Keratinocyte (primary cell): ENCODE measurements around the gene SH3GLB2. TPM values are rescaled to one million over a fixed set of nuclear protein-coding genes. Genes with fewer than 3 reads are reported as not detected.

Experiments
- DNase-seq: peaks from one replicate; pipeline ENCODE4 v3.0.0-alpha.2; 2011; ENCODE audit warnings: low read depth, missing footprints, low spot score
- FAIRE-seq: peaks from 2 replicates; lab custom pipeline; 2011; peaks lifted over from hg19 to GRCh38; lab: Jason Lieb, UNC
- H2AFZ ChIP-seq: 2 replicates; pipeline ENCODE4 v1.6.0; 2012; ENCODE audit warnings: low read length, control low read depth, inconsistent platforms; ENCODE audit not compliant: control insufficient read depth
- H3K27ac ChIP-seq: 2 replicates; pipeline ENCODE4 v1.5.1; 2011; ENCODE audit warnings: low read length; ENCODE audit not compliant: control insufficient read depth, insufficient read depth
- H3K27me3 ChIP-seq: 3 replicates; pipeline ENCODE4 v1.6.0; 2011; ENCODE audit warnings: low read length; ENCODE audit not compliant: control insufficient read depth, insufficient read depth; ENCODE audit errors: extremely low read depth
- H3K36me3 ChIP-seq, 2 experiments: 2 replicates in 1 of 2; 3 replicates in 1 of 2; pipeline ENCODE4 v1.5.1; 2011; ENCODE audit warnings: low read length in 2 of 2, mild to moderate bottlenecking in 1 of 2; ENCODE audit not compliant: control insufficient read depth in 2 of 2, insufficient read depth in 2 of 2; ENCODE audit errors: extremely low read depth in 1 of 2
- H3K4me1 ChIP-seq: 3 replicates; pipeline ENCODE4 v1.5.1; 2011; ENCODE audit warnings: low read length; ENCODE audit not compliant: control insufficient read depth, insufficient read depth; ENCODE audit errors: extremely low read depth
- H3K4me2 ChIP-seq: 3 replicates; pipeline ENCODE4 v1.6.0; 2011; ENCODE audit warnings: low read depth, low read length; ENCODE audit not compliant: control insufficient read depth, insufficient read depth; ENCODE audit errors: extremely low read depth
- H3K4me3 ChIP-seq, 3 experiments: fragments of 200-600 bp in 1 of 3; sonication (generic) in 1 of 3; 2 replicates in 2 of 3; 3 replicates in 1 of 3; pipeline ENCODE4 v1.5.1; 2011 to 2016; ENCODE audit warnings: low read length in 3 of 3, mild to moderate bottlenecking in 3 of 3, control low read depth in 2 of 3, inconsistent platforms in 1 of 3, low read depth in 1 of 3, mixed read lengths in 1 of 3, mixed run types in 1 of 3, moderate library complexity in 1 of 3; ENCODE audit not compliant: control insufficient read depth in 2 of 3, insufficient read depth in 2 of 3; ENCODE audit errors: extremely low read depth in 1 of 3
- H3K79me2 ChIP-seq: 2 replicates; pipeline ENCODE4 v1.6.0; 2012; ENCODE audit warnings: low read length; ENCODE audit not compliant: control insufficient read depth, insufficient read depth
- H3K9ac ChIP-seq: 3 replicates; pipeline ENCODE4 v1.6.0; 2011; ENCODE audit warnings: low read length; ENCODE audit not compliant: control insufficient read depth, insufficient read depth; ENCODE audit errors: extremely low read depth
- H3K9me1 ChIP-seq: 3 replicates; pipeline ENCODE4 v1.6.0; 2011; ENCODE audit warnings: low read length; ENCODE audit not compliant: control insufficient read depth, insufficient read depth; ENCODE audit errors: extremely low read depth
- H3K9me3 ChIP-seq: 2 replicates; pipeline ENCODE4 v1.5.1; 2012; ENCODE audit warnings: low read depth, low read length; ENCODE audit not compliant: control insufficient read depth
- H4K20me1 ChIP-seq: 3 replicates; pipeline ENCODE4 v1.6.0; 2011; ENCODE audit warnings: low read length; ENCODE audit not compliant: control insufficient read depth, insufficient read depth; ENCODE audit errors: extremely low read depth
- CTCF ChIP-seq, 3 experiments: IDR thresholded peaks in 1 of 3; conservative IDR thresholded peaks in 1 of 3; optimal IDR thresholded peaks in 1 of 3; 2 replicates in 2 of 3; 3 replicates in 1 of 3; pipeline versions ENCODE3 to v1.5.1; 2011; ENCODE audit warnings: low read length in 3 of 3, mild to moderate bottlenecking in 3 of 3, moderate library complexity in 2 of 3, control low read depth in 1 of 3, inconsistent platforms in 1 of 3; ENCODE audit not compliant: insufficient read depth in 2 of 3; ENCODE audit errors: extremely low read depth in 1 of 3
- EZH2 ChIP-seq: IDR thresholded peaks from one replicate; pipeline ENCODE4 v1.6.1; 2012; ENCODE audit warnings: inconsistent platforms, mild to moderate bottlenecking, low read length, moderate library complexity
- dilution Hi-C: fragments of 300-500 bp; cut with MboI; formaldehyde crosslinking; loops from one replicate; pipeline ENCODE4 v1.7.0; 2020; ENCODE audit warnings: low sequenced_read_pairs; ENCODE audit not compliant: extremely low pct_ligation_motif_present
- polyA plus RNA-seq, 5 experiments: library from polyadenylated mRNA; depleted of rRNA in 3 of 5; stranded (reverse) in 3 of 5; stranded (forward) in 1 of 5; unstranded in 1 of 5; fragments of >200 nt; gene quantifications; 1 replicate in 1 of 5; 2 replicates in 3 of 5; 3 replicates in 1 of 5; pipeline versions ENCODE4 v1.2.1 to v1.2.3, GENCODE V29; 2011 to 2012; ENCODE audit warnings: missing spikeins in 2 of 5, low read depth in 1 of 5, low replicate concordance in 1 of 5

SH3GLB2 gene
- polyA plus RNA-seq, 1 donor (not counting 4 experiments of a cell fraction or from before 2014, with no cell fraction given): 37.1 TPM

- H3K9me3 ChIP-seq: no peaks in the 10 kb centered on the region
- H3K9me1 ChIP-seq: no peaks in the 10 kb centered on the region
- no peak overlapping the region for H2AFZ ChIP-seq
- DNase-seq (no peak), FAIRE-seq (no peak)
- H3K79me2 ChIP-seq: peaks cover 26% of the 10 kb centered on the region
- dilution Hi-C loops: no loop called here
- no peaks in the 10 kb centered on the region for H3K27me3 ChIP-seq
- no peak overlapping the region for H3K9ac ChIP-seq
- peaks cover 17% of the 10 kb centered on the region for H3K4me1 ChIP-seq
- peak overlapping the region; percentile 84 for H3K4me2 ChIP-seq
- H3K36me3 ChIP-seq: peaks cover 5 to 12% of the 10 kb centered on the region in 2 experiments
- no peak overlapping the region for H3K4me3 ChIP-seq
- H4K20me1 ChIP-seq: no peaks in the 10 kb centered on the region
- no peak overlapping the region for H3K27ac ChIP-seq
- TF ChIP-seq EZH2 (no peak), CTCF (optimal IDR thresholded peaks at IDR 0.05 in 1 of 3, IDR thresholded peaks at IDR 0.05 in 1 of 3, conservative IDR thresholded peaks at IDR 0.05 in 1 of 3; ENCODE audit: extremely low read depth in 1 of 3, insufficient read depth in 2 of 3, low read length in 3 of 3) (no peak)
Observed at GRCh38 chr9:129038109-129038852, 10.2 kb upstream of the SH3GLB2 start.

- Histone ChIP-seq H3K27ac (no peak overlapping the region), H3K79me2 (peaks cover 26% of the 10 kb centered on the region), H2AFZ (no peak overlapping the region), H3K4me3 (peak overlapping the region in 2 of 3 experiments; percentile 93 to 96), H4K20me1 (no peaks in the 10 kb centered on the region), H3K4me2 (peak overlapping the region; percentile 84), H3K9me1 (no peaks in the 10 kb centered on the region), H3K9me3 (no peaks in the 10 kb centered on the region), H3K36me3 (peaks cover 5 to 12% of the 10 kb centered on the region in 2 experiments), H3K9ac (no peak overlapping the region), H3K4me1 (peaks cover 17% of the 10 kb centered on the region), H3K27me3 (no peaks in the 10 kb centered on the region)
- FAIRE-seq (no peak), DNase-seq (no peak)
- TF ChIP-seq EZH2 (no peak), CTCF (optimal IDR thresholded peaks at IDR 0.05 in 1 of 3, IDR thresholded peaks at IDR 0.05 in 1 of 3, conservative IDR thresholded peaks at IDR 0.05 in 1 of 3; ENCODE audit: extremely low read depth in 1 of 3, insufficient read depth in 2 of 3, low read length in 3 of 3) (no peak)
- dilution Hi-C loops: no loop called here
Observed at GRCh38 chr9:129037767-129038098, 9.6 kb upstream of the SH3GLB2 start.
